CD14-positive monocyte (primary cell): ENCODE data around the gene HUWE1. TPM values are rescaled to one million over a fixed set of nuclear protein-coding genes. Genes with fewer than 3 reads are reported as not detected.
A peak's percentile ranks its signal among the peaks of the same experiment; 100 is the strongest.

Experiments used
- DNase-seq, 3 donors: peaks; one replicate each; pipeline ENCODE4 v3.0.0-alpha.2; 2011 to 2022
- H2AFZ ChIP-seq: 2 replicates; pipeline ENCODE4 v1.6.0; 2012; ENCODE audit warnings: mild to moderate bottlenecking, low read depth, low read length, inconsistent platforms; ENCODE audit not compliant: insufficient read depth, poor library complexity, severe bottlenecking
- H3K27ac ChIP-seq, 2 donors: 1 replicate in 1 of 2; 2 replicates in 1 of 2; pipeline ENCODE4 v1.5.1; 2012 to 2013; ENCODE audit warnings: low read length in 2 of 2, control low read depth in 1 of 2, inconsistent platforms in 1 of 2, low read depth in 1 of 2, mild to moderate bottlenecking in 1 of 2
- H3K27me3 ChIP-seq, 2 donors: one replicate each; pipeline versions ENCODE4 v1.6.0 to v1.6.1; 2011 to 2013; ENCODE audit warnings: low read length in 2 of 2; ENCODE audit not compliant: control insufficient read depth in 2 of 2, insufficient read depth in 2 of 2
- H3K36me3 ChIP-seq, 2 donors: replicated peaks in 1 of 2; 1 replicate in 1 of 2; 2 replicates in 1 of 2; pipeline versions ENCODE4 v1.5.1 to v1.6.1; 2012 to 2013; ENCODE audit warnings: low read length in 2 of 2, control low read depth in 1 of 2, inconsistent platforms in 1 of 2, mild to moderate bottlenecking in 1 of 2; ENCODE audit not compliant: insufficient read depth in 2 of 2, control insufficient read depth in 1 of 2
- H3K4me1 ChIP-seq, 2 donors: 1 replicate in 1 of 2; 2 replicates in 1 of 2; pipeline versions ENCODE4 v1.5.1 to v1.6.1; 2012 to 2013; ENCODE audit warnings: low read length in 2 of 2, control low read depth in 1 of 2, inconsistent platforms in 1 of 2, mild to moderate bottlenecking in 1 of 2, moderate library complexity in 1 of 2; ENCODE audit not compliant: insufficient read depth in 2 of 2, control insufficient read depth in 1 of 2
- H3K4me2 ChIP-seq: replicated peaks from 2 replicates; pipeline ENCODE3; 2012; ENCODE audit warnings: low read length, moderate library complexity, mild to moderate bottlenecking; ENCODE audit not compliant: poor library complexity, severe bottlenecking; ENCODE audit errors: extremely low read depth
- H3K4me3 ChIP-seq, 3 experiments: fragments of 200-600 bp in 1 of 3; sonication (generic) in 1 of 3; replicated peaks in 1 of 3; 1 replicate in 2 of 3; 2 replicates in 1 of 3; pipeline ENCODE4 v1.5.1; 2011 to 2013; ENCODE audit warnings: low read length in 3 of 3, mild to moderate bottlenecking in 3 of 3, control low read depth in 2 of 3, low read depth in 2 of 3, inconsistent platforms in 1 of 3, moderate library complexity in 1 of 3
- H3K79me2 ChIP-seq: 2 replicates; pipeline ENCODE4 v1.6.0; 2012; ENCODE audit warnings: mild to moderate bottlenecking, control low read depth, inconsistent platforms, low read length, moderate library complexity; ENCODE audit not compliant: insufficient read depth
- H3K9ac ChIP-seq: 2 replicates; pipeline ENCODE4 v1.6.0; 2017; ENCODE audit warnings: low read length, mild to moderate bottlenecking; ENCODE audit not compliant: insufficient read depth, poor library complexity, severe bottlenecking
- H3K9me3 ChIP-seq, 2 donors: replicated peaks in 1 of 2; 1 replicate in 1 of 2; 2 replicates in 1 of 2; pipeline versions ENCODE4 v1.5.1 to v1.6.1; 2012 to 2013; ENCODE audit warnings: low read length in 2 of 2, control low read depth in 1 of 2; ENCODE audit not compliant: control insufficient read depth in 1 of 2, insufficient read depth in 1 of 2
- H4K20me1 ChIP-seq: 2 replicates; pipeline ENCODE4 v1.6.0; 2012; ENCODE audit warnings: mild to moderate bottlenecking, low read length, control low read depth, moderate library complexity; ENCODE audit not compliant: insufficient read depth
- H3K27ac Mint-ChIP-seq, 7 donors: one replicate each; pipeline ENCODE4 v1.8.0; 2020; ENCODE audit warnings: mild to moderate bottlenecking in 7 of 7, mixed read lengths in 7 of 7, moderate library complexity in 6 of 7, inconsistent platforms in 2 of 7
- H3K27me3 Mint-ChIP-seq, 3 donors: one replicate each; pipeline ENCODE4 v1.8.0; 2021 to 2022; ENCODE audit warnings: low read depth in 3 of 3, mild to moderate bottlenecking in 3 of 3, mixed read lengths in 3 of 3, moderate library complexity in 3 of 3, inconsistent platforms in 1 of 3
- H3K36me3 Mint-ChIP-seq, 2 donors: one replicate each; pipeline ENCODE4 v1.8.0; 2020; ENCODE audit warnings: mixed read lengths in 2 of 2, inconsistent platforms in 1 of 2, mild to moderate bottlenecking in 1 of 2
- H3K4me1 Mint-ChIP-seq: one replicate; pipeline ENCODE4 v1.8.0; 2020; ENCODE audit warnings: mild to moderate bottlenecking, mixed read lengths
- H3K4me3 Mint-ChIP-seq, 2 donors: one replicate each; pipeline ENCODE4 v1.8.0; 2020; ENCODE audit warnings: mild to moderate bottlenecking in 2 of 2, mixed read lengths in 2 of 2, moderate library complexity in 1 of 2
- H3K9me3 Mint-ChIP-seq, 7 donors: one replicate each; pipeline ENCODE4 v1.8.0; 2020 to 2022; ENCODE audit warnings: mixed read lengths in 7 of 7, mild to moderate bottlenecking in 6 of 7, moderate library complexity in 6 of 7, inconsistent platforms in 2 of 7
- CTCF ChIP-seq: fragments of 200-600 bp; IDR thresholded peaks from one replicate; pipeline ENCODE4 v1.8.0; 2022; ENCODE audit warnings: antibody characterized with exemption, mild to moderate bottlenecking
- WGBS: methylation state at CpG from one replicate; pipeline ENCODE4 v1.1.5; 2013; ENCODE audit warnings: missing lambda C conversion rate; ENCODE audit not compliant: insufficient coverage; 5-methylcytosine and 5-hydroxymethylcytosine counted together
- intact Hi-C, 2 donors: fragments of 100-400 bp; cut with micrococcal nuclease; formaldehyde crosslinking; loops; one replicate each; pipeline versions ENCODE4 v1.15.0 to v1.15.1; 2023
- polyA plus RNA-seq, 3 donors: library from polyadenylated mRNA; depleted of rRNA in 1 of 3; unstranded in 2 of 3; stranded (reverse) in 1 of 3; fragments of 300-500 nt in 2 of 3; fragments of >200 nt in 1 of 3; fragmentation: Illumina TruSeq in 2 of 3; gene quantifications; 1 replicate in 2 of 3; 2 replicates in 1 of 3; pipeline ENCODE4 v1.2.3, GENCODE V29; 2012 to 2021

Gene HUWE1
- polyA plus RNA-seq, 3 donors, result 1.8 to 31.1 (median 4.3) TPM

GRCh38 chrX:53630261-53630660, 56.3 kb downstream of the HUWE1 start:
- Mint-ChIP-seq H3K36me3 (peaks cover 59 to 74% of the 10 kb centered on the region in 2 donors), H3K27me3 (peaks cover 0 to 3% (median 0%) of the 10 kb centered on the region in 3 donors), H3K4me1 (no peaks in the 10 kb centered on the region), H3K4me3 (no peak overlapping the region), H3K9me3 (no peaks in the 10 kb centered on the region), H3K27ac (peak overlapping the region in 1 of 7 donors; percentile 37)
- Histone ChIP-seq H3K9ac (no peak overlapping the region), H3K27me3 (peaks cover 0 to 5% of the 10 kb centered on the region in 2 donors), H2AFZ (no peak overlapping the region), H4K20me1 (peaks cover 5% of the 10 kb centered on the region), H3K79me2 (no peaks in the 10 kb centered on the region), H3K27ac (no peak overlapping the region), H3K36me3 (peaks cover 89 to 91% of the 10 kb centered on the region in 2 donors), H3K4me3 (no peak overlapping the region), H3K4me2 (no peak overlapping the region), H3K4me1 (no peaks in the 10 kb centered on the region), H3K9me3 (no peaks in the 10 kb centered on the region)
- intact Hi-C loops, result loop anchor here in 1 of 2 donors (10.0 kb wide), 1 partner anchor 65 kb away; no protein-coding TSS in a partner anchor
- no peak for DNase-seq
- 100% methylated on average over 2 of the region's 4 CpGs for WGBS
- TF ChIP-seq CTCF, result no peak

- no peak overlapping the region for H3K4me3 Mint-ChIP-seq
Measured at GRCh38 chrX:53622431-53622830, 64.1 kb downstream of the HUWE1 start.

More at GRCh38 chrX:53622431-53622830, 64.1 kb downstream of the HUWE1 start:
- H3K27me3 Mint-ChIP-seq, result peaks cover 0 to 6% (median 0%) of the 10 kb centered on the region in 3 donors
- no peak overlapping the region for H3K4me2 ChIP-seq
- H3K36me3 Mint-ChIP-seq, result peaks cover 68 to 73% of the 10 kb centered on the region in 2 donors
- no peak overlapping the region for H3K27ac Mint-ChIP-seq
- no peak overlapping the region for H3K9ac ChIP-seq
- WGBS, result no CpG with 5 or more reads among the region's 2 CpGs
- H3K4me1 Mint-ChIP-seq, result no peaks in the 10 kb centered on the region
- no peaks in the 10 kb centered on the region for H3K79me2 ChIP-seq
- no peak overlapping the region for H2AFZ ChIP-seq
- intact Hi-C loops, result no loop called here
- H3K27ac ChIP-seq, result no peak overlapping the region
- peaks cover 4% of the 10 kb centered on the region for H4K20me1 ChIP-seq
- H3K4me1 ChIP-seq, result no peaks in the 10 kb centered on the region
- no peak for DNase-seq
- no peaks in the 10 kb centered on the region for H3K9me3 ChIP-seq
- H3K27me3 ChIP-seq, result peaks cover 0 to 9% of the 10 kb centered on the region in 2 donors
- no peak overlapping the region for H3K4me3 ChIP-seq
- no peaks in the 10 kb centered on the region for H3K9me3 Mint-ChIP-seq
- TF ChIP-seq CTCF, result no peak
- peaks cover 89 to 94% of the 10 kb centered on the region in 2 donors for H3K36me3 ChIP-seq
